HG03196 (cell line): ENCODE measurements around the gene TGFB1I1.
"Not testable (repeated sequence)": the region's sequence is repeated elsewhere in the genome, so short reads cannot be mapped to it uniquely, and the experiment has no call there.

ENCODE experiments used
- ATAC-seq: cut with Tn5 transposase; IDR thresholded peaks from one replicate; pipeline ENCODE4 v1.9.1; 2021; ENCODE audit not compliant: unreplicated experiment

The TGFB1I1 gene

GRCh38 chr16:31471875-31472708 lies at the start of gene TGFB1I1:
TSS of gene TGFB1I1 (plus strand) at chr16:31472152. CDS start at chr16:31472189, 37 bp downstream.
- no peak for ATAC-seq

- no peak for ATAC-seq
These were observed 48.7 kb upstream of the TGFB1I1 start for GRCh38 chr16:31423241-31423640.

- no peak for ATAC-seq
These were observed 48.2 kb upstream of the TGFB1I1 start for GRCh38 chr16:31423801-31424200.

- no peak for ATAC-seq
These were observed 44.3 kb upstream of the TGFB1I1 start for GRCh38 chr16:31427441-31428278.

- ATAC-seq: no peak
These were observed 43.7 kb upstream of the TGFB1I1 start, which contains the start of gene COX6A2 for GRCh38 chr16:31428279-31428597. TSS of gene COX6A2 (minus strand) at chr16:31428360. CDS start at chr16:31428325, 35 bp downstream.

GRCh38 chr16:31428638-31429247 lies 43.2 kb upstream of the TGFB1I1 start:
- no peak for ATAC-seq

- ATAC-seq: no peak
These were observed 42.6 kb upstream of the TGFB1I1 start for GRCh38 chr16:31429314-31429713.

- no peak for ATAC-seq
These were observed 42.2 kb upstream of the TGFB1I1 start for GRCh38 chr16:31429796-31430195.

- no peak for ATAC-seq
These were observed 41.4 kb upstream of the TGFB1I1 start for GRCh38 chr16:31430380-31431052.

GRCh38 chr16:31435341-31436220 lies 36.4 kb upstream of the TGFB1I1 start:
- no peak for ATAC-seq

GRCh38 chr16:31436221-31437045 lies 35.5 kb upstream of the TGFB1I1 start:
- no peak for ATAC-seq

- ATAC-seq: no peak
These were observed 33.5 kb upstream of the TGFB1I1 start for GRCh38 chr16:31438414-31438813.

GRCh38 chr16:31439023-31439422 lies 32.9 kb upstream of the TGFB1I1 start:
- not testable (repeated sequence) for ATAC-seq

GRCh38 chr16:31439519-31439918 lies 32.4 kb upstream of the TGFB1I1 start:
- ATAC-seq: no peak

GRCh38 chr16:31440516-31441184 lies 31.3 kb upstream of the TGFB1I1 start:
- no peak for ATAC-seq

- ATAC-seq: no peak
These were observed 30.0 kb upstream of the TGFB1I1 start for GRCh38 chr16:31441956-31442355.

- ATAC-seq: not testable (repeated sequence)
These were observed 26.0 kb upstream of the TGFB1I1 start for GRCh38 chr16:31445931-31446330.

GRCh38 chr16:31451201-31451600 lies 20.8 kb upstream of the TGFB1I1 start:
- no peak for ATAC-seq
